NCI-H446 (cell line): ENCODE data around the gene AKAP13.
A peak's percentile ranks its signal among the peaks of the same experiment; 100 is the strongest.

Experiments
- DNase-seq, 2 experiments: peaks; one replicate each; lab custom pipeline; 2025; lab: John Stamatoyannopoulos, UW

Gene AKAP13

GRCh38 chr15:85756411-85757072, 376.1 kb downstream of the AKAP13 start:
- no peak for DNase-seq

DNA sequence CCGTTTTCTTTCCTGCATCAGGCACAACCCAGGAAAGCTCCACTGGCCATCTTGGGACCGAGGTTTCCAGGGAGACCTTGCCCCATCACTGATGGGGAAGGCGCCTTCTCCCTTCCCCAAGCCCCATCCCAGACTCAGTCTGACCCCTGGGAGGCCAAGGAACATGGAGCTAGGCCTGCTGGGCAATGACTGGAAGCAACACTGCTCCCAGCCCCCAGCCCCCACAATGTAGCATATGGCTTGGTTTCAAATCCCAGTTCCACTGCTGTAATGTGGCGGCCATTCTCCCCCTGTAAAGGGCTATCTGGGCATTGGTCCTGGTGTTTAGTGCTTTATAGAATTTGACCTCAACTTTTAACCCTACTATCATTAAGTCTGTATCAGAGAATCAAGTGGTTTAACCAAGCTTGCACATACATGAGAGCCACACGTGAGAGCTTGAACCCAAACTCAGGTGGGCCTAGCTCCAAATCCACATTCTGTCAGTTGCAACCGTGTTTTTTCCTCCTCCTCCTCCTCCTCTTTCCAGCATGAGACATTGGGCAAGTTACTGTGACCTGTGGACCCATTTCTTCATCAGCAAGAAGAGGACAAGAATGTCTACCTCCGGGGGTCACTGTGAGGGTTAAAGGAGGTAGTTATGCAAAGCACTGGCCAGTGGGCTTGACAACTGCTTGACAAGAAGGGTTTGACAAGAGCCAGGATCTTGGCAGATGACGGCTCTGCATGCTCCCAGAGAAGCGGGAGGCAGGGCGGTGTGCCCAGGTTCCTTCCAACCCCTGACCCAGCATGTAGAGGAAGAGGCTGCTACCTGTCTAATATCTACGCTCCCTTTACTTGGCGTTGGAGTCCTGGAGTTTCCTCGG, 376.9 kb downstream of the AKAP13 start:
- DNase-seq, result no peak

DNA sequence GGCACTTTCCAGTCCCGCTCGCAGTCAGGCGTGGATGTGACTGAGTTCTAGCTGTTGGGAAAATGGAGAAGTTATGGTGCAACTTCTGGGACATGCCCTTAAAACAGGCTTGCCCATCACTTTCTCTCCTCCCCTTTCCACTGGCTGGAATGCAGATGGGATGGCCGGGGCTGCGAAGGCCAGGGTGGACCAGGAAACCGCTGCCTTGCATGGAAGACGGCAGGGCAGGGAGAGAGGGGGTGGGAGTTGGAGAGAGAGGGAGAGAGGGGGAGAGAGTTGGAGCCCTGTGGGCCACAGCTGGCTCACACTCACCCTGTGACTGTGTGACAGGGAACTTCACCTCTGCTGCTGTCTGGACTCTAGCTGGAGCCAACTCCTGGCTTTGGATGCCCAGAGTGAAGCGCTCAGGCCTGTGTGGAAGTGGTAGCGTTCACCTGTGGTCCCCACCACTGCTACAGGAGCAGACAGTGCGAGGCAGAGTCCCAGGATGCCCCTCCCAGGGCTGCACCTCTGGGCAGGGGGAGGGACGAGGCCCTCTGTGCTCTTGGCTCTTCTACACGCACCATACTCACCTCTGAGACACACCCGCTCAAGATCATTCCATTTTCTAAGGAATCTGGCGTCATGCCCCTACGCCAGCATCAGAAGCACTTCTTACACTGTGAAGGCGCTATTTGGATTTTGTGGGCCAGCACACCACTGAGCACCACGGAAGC, 377.7 kb downstream of the AKAP13 start:
- no peak for DNase-seq

- DNase-seq, result no peak
Observed at GRCh38 chr15:85758655-85758978, 378.2 kb downstream of the AKAP13 start.

DNA sequence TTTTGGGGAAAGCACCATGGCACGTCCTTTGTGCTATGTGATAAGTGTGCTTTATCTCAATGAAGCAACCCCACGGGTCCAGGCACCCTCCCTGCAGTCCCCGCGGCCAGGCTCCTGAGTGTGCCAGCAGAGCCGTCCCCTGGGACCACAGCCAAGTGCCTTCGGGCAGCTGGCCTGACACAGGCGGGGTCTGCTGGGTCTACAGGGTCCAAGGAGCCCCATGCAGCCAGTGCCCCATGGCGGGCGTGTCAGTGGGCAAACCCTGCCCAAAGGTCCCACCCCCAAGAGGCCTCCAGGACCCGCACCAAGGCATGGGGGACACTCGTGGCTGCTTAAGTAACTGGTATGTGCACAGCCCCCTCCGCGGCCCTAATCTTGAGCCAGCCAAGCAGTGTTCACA, 379.0 kb downstream of the AKAP13 start:
- no peak for DNase-seq

DNA sequence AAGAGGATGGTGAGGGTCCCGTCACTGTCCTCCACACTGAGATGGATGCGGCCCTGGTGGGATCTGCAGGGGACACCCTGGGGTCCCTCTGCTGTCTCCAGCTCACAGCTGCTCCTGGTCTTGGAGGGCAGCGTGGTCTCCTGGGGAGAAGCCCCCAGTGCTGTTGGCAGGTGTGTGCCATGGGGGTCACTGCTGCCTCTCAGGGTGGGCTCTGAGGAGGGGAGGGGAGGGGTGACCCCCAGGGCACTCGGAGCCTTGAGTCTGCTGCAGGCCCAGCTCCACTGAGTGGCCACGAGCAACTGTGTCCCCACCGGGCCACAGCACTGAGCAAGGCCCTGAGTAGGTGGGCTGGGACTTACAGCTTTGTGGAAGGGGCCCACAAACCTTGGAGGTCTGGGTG, 379.6 kb downstream of the AKAP13 start:
- no peak for DNase-seq

GRCh38 chr15:85760531-85761371, 380.3 kb downstream of the AKAP13 start:
- no peak for DNase-seq

DNA sequence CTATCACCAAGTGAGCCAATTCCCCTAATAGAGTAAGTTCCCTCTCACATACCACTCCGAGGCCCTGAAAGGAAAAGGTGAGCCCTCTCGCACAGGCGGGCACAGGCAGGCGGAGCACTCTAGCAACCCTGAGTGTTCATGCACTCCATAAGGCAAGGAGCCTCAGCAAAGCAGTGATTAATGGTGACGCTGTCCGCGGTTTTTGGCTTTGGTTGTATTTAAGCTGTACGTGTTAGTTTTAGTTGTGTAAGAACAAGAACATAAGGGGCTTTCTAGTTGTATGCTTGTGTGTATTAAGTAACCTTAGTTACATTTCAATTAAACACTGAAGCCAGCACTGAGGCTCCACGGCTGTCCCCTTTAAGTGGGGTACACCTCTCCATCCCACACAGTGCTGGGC, 381.2 kb downstream of the AKAP13 start:
- no peak for DNase-seq

DNA sequence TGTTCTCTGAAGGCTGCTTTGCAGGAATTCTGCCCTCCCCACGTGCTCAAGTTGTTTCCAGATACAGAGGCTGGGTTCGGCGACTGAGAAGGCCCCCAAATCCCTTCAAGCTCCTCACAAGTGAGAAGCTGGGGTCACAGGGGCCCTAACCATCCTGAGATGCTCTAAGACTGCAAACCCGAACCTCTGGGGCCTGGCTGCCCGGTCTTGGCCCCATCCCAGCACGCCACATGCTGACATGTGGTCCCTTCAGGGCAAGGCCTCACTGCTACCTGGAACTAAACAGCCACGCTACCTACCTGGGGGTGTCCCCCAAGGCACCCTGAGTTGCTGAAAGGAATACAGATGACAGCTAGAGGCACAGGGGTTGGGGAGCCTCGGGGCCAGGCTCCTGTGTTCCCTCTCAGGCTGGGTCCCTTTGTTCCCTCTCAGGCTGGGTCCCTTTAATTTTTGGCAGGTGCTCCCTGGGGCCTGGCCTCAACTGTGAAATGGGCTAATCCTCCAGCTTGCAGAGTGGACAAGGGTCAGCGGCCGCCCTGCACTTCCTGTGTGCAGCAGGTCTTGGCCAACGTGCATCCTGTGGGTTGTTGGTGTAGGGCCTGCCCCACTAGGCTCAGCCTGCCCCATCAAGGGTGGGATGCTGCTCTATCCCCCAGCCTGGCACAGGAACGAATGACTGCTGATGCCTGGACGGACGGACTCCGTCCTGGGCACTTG, 381.8 kb downstream of the AKAP13 start:
- no peak for DNase-seq

DNA sequence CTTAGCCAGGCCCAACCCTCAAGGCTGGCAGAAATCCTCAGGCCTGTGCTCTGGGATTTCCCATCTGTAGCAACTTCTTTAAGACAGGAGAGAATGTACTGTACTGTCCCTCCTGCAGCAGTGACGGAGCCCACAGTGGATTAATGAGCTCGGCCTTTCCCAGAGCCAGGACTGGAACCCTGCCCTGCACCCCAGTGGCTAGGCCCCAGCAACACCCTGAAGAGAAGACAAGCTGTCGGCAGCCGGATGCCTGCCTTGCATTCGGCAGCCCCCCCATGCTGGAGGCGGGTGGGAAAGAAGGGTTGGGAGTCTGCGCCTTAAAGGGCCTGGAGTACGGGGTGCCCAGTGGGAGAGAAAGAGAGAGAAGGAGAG, 382.3 kb downstream of the AKAP13 start:
- no peak for DNase-seq

DNA sequence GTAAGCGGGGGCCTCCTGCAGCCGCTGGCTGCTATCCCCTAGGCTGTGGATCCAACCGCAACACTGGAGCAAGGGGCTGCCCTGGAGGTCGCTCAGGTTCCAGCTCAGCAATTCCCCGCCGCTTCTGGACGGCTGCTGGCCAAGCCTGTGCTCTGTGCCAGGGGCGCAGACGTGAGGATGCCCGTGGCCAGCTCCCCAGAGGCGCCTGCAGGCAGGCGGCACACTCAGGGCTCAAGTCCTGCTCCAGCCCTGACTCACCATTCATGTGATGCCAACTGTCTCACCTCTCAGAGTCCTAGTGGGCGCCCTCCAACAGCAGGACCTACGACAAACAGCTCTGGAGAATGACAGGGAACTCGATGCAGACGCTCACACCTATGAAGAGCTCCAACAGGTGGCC, 382.8 kb downstream of the AKAP13 start:
- DNase-seq, result no peak

DNA sequence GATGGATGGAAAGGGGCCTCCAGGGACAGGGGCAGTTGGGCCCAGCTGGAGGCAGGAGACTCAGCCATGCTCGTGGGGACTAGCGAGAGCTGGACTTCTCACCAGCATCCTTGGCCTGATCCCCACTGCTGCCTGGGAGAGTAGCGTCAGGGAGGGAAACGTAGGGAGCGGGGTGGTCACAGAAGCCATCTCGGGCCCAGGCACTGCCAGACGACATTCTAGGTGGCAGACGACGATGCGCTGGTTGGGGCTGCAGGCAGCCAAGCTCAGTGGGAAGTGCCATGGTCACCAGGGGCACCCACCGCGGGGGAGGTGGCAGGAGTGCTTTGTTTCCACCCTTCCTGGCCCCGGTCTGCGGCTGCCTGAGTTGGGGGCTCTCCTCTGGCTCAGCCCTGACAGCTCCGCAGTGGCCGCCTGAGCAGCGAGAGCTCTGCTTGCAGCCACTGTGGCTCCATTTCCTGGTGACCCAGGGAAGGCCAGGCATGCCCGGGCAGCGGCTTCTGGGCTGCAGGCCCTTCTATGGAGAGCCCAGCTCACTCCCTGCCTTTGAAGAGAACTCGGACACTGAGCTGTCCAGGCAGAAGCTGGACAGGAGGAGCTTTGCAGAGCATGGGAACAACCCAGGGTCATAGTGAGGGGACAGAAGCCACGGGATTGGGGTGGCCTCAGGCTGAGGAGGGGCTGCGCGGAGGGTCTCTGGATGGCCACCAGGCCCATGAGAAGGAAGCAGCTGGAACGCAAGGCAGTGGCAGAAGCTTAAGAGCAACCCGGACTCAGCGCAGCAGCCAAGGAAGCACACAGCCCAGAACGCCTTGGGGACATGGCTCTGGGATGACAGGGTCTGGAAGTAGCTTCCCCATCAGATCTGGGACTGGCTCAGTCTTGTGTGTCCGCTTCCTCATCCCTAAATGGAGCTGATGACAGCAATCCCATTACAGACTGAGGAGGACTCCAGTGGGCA, 383.6 kb downstream of the AKAP13 start:
- DNase-seq, result no peak

DNA sequence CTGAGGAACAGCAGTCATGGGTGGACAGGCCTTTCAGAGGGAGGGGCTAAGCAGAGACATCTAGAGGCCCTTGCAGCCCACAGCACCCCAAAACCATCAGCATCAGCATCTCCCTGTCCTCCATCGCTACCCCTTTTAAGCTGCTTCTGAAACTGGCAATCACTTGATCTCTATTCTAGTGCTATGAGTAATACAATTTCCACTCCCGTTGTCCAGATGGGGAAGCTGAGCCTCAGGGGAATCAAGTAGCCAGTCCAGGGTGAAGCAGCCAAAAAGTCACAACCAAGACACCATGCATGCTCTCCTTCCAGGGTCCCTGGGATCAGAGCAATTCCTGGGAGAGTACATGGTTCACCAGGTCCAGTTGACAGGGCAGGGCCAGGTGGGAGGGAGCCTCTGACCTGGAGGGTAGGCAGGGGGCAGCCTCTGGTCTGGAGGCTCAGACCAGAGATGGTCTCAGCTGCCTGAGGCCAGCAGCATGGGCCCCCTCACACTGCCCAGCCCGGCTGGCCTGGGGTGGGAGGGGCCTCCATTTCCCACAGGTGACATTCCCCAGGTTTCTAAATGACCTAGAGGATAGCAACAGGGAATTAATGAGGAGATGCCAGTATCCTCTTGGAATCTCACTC, 384.4 kb downstream of the AKAP13 start:
- DNase-seq, result peak in 1 of 2 experiments; percentile 57

DNA sequence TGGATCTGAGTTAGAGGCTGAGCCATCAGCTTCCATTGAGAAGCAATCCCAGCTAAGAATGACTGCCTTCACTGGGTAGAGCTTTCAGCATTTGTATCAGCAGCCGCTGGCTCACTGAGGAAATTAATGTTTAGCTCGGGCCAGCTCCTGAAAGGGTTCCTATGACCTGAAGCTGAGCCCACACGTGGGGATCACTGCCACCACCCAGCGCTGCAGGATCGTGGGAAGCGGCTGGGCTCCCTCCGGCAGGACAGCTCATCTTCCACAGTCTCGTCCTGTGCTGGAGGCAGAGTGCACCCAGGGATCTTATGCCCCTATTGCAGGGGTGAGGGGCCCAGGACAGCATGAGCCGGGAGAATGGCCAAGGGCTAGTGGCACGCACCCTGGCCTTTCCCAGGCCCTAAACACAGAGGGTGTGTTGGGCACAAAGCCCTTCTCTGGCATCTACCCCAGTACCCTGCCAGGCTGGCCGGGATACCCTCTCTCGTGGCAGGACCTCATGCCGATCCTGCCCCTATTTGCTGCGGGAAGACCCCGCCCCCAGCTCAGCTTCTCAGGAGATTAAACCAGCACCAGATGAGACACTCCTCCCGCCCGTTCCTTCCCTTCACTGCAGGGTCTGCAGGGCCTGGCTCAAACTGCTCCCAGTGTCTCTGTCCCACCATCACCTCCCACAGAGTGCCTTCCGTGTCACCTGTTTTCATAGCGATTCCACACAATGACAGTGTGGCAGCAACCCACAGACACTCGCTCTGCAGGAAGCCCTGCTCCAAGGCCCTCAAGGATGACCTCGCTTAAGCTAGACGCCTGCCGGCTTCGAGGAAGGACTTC, 385.8 kb downstream of the AKAP13 start:
- DNase-seq, result no peak

DNA sequence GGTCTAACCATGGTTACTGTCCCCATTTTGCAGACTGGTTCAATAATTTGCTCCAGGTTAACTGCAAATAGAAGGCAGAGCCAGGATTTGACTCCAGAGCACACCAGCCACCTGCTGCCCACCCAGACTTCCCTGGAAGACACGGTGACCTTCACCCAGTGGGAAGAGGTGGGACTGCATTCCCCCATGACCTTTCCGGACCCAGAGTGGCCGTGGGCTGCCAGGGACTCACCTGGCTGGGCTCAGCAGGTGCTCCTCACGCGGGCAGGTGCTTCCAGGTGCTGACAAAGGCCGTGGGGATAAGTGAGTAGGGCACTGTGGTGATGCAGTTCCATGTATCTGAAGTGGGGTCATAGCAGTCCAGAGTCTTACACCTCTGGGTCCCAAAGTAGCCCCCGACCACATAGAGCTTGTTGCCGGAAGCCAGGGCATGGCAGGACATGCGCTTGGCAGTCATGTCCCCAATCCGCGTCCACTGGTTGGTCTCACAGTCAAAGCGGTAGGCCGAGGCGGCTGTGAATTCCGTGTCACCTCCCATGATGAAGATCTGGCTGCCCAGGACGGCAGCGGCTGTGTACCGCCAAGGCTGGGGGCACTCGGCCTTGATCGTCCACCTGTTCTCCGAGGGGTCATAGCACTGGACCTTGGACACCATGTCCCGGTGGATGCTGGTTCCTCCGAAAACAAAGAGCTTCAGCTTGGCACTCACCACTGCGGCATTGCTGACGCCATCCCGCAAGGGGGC, 387.6 kb downstream of the AKAP13 start:
- no peak for DNase-seq

- DNase-seq, result no peak
Observed at GRCh38 chr15:85768595-85769168, 388.3 kb downstream of the AKAP13 start.

DNA sequence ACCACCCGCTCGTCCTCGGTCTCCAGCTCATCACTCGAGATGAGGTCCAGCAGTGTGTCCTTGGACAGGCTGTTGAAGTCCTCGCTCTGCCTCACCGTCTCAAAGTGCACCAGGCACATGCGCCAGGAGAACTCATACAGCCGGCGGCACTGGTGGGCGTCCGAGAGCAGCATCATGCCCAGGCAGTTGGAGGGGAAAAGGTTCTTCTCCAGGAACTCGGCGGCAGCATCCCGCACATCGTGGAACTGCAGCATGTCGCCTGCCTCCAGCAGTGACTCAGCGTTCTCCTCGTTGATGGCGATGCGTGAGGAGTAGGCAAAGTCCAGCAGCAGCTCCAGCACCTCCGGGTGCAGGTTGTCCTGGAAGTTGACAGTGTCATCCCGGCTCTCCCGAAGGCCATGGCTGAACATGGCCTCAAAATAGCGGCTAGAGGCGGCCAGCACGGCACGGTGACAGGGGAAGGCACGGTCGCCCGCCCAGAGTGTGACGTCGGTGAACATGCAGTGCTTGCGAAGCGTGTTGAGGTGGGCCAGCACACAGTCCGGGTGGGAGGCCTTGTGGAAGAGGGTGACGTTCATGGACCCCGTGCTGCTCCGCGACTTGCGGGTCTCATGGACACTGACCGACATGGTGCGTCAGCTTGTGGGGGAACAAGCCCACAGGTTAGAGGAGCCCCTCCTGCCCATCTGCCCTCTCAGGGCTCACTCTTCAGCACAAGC, 388.9 kb downstream of the AKAP13 start:
- no peak for DNase-seq
